ENCODE measurements around the gene TPCN2.
"Not testable (repeated sequence)": the region's sequence is repeated elsewhere in the genome, so short reads cannot be mapped to it uniquely, and the experiment has no call there.

Gene TPCN2

GRCh38 chr11:69129647-69130046 is 80.9 kb downstream of the TPCN2 start:
- no peak for DNase-seq (ENCODE audit: low read depth)

GRCh38 chr11:69130654-69131053 is 81.9 kb downstream of the TPCN2 start:
- no peak for DNase-seq (ENCODE audit: low read depth)

DNA sequence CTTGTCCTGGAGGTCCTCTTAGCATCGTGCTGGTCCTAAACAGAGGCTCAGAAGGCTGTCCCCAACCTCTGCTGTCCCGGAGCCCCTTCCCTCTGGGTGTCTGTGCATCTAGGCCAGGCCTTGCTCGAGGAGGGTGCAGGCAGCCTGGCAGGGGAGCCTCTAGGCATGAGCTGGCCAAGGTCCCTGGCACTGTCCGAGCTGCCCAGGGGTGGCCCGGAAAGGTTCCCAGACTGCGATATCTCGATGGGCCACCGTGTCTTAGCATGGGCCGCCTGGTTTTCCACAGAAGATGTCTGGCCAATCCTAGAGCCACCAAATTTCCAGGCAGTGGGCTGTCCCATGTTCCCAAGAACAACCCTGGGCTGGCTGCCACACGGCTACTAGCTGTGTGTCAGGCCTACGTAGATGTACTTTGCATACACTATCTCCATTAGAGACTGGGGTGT is 82.4 kb downstream of the TPCN2 start:
- DNase-seq (ENCODE audit: low read depth), result no peak

- DNase-seq (ENCODE audit: low read depth), result no peak
These were observed 83.0 kb downstream of the TPCN2 start for GRCh38 chr11:69131644-69132300.

DNA sequence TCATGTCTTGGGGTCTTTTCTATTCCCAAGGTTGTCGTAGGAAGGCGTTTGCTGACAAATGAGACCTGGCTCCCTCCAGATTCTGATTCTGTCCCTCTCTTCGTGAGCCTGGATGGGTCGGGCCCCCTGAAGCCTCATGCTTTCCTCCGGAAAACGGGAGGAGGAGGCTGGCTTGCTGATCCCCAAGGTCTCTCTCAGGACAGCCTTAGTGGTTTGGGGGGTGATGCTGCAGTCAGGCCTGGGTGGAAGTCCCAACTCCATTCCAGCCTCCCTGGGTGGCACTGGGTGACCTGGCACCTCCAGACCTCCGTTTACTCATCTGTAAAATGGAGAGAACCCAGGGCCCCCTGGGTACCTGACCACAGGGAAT is 83.6 kb downstream of the TPCN2 start:
- no peak for DNase-seq (ENCODE audit: low read depth)

DNA sequence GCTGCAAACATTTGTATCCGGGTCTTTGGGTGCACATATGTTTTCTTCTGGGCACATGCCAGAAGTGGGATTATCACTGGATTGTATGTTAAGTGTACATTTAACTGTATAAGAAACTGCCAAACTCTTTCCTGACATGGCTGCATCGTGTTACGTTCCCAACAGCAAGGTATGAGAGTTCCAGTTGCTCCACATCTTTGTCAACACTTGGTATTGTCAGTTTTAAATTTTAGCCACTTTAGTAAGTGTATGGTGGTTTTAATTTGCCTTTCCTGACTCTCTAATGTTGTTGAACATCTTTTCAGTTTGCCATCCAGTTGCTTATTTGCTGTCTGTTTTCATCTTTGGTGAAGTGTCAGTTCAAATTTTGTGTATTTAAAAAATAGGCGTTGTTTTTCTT is 84.5 kb downstream of the TPCN2 start:
- DNase-seq (ENCODE audit: low read depth), result no peak

- DNase-seq (ENCODE audit: low read depth), result not testable (repeated sequence)
These were observed 85.5 kb downstream of the TPCN2 start for GRCh38 chr11:69134182-69134581.

GRCh38 chr11:69134957-69135356 is 86.2 kb downstream of the TPCN2 start:
- no peak for DNase-seq (ENCODE audit: low read depth)

GRCh38 chr11:69135420-69136363 is 87.0 kb downstream of the TPCN2 start:
- no peak for DNase-seq (ENCODE audit: low read depth)

DNA sequence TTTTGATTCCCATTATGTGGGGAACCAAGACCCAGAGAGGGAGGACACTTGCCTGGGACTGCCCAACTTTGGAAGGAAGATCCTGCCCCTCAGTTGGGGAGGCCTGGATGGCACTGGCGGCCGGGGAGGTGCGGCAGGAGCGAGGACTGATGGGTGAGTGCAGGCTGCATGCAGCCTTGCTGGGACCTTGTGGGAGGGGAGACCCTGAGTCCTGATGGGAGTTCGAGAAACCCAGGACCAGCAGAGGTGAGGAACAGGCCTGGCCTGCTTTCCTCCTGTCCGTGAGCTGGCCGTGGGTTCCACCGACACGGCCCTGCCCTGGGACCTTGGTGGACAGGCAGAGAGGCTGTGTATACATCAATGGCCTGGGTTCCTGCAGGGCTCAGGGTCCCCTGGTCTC is 87.7 kb downstream of the TPCN2 start:
- DNase-seq (ENCODE audit: low read depth), result no peak

DNA sequence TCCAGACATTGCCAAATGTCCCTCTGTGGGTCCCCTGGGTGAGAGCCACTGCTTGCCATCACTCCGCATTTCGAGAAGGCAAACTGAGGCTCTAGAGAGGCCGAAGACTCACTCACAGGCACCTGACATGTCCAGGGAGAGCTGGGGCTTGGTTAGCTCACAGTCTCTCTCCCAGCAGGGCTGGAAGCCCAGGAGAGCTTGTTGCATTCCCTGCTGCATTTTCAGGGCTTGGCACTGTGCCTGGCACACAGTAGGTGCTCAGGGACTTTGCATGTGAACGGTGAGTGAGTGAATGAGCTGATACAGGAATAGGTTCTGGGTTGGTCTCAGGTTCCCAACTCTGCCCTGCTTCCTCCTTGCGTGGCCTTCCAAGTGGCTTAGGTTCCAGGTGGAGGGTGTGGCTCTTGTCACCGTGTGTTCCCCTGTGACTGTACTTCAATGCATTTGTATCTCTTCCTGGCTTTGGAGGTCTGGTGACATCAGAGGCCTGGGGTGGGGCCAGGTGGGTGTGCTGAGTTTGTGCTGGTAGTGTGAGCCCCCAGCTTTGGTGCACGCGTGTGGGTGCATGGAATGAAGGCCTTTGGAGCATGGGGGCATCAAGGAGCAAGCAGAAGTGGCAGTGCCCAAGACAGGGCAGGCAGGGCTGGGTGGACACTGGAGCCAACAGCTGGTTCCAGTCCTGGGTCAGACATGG is 88.6 kb downstream of the TPCN2 start:
- no peak for DNase-seq (ENCODE audit: low read depth)

GRCh38 chr11:69138265-69138664 is 89.5 kb downstream of the TPCN2 start:
- DNase-seq (ENCODE audit: low read depth), result no peak

DNA sequence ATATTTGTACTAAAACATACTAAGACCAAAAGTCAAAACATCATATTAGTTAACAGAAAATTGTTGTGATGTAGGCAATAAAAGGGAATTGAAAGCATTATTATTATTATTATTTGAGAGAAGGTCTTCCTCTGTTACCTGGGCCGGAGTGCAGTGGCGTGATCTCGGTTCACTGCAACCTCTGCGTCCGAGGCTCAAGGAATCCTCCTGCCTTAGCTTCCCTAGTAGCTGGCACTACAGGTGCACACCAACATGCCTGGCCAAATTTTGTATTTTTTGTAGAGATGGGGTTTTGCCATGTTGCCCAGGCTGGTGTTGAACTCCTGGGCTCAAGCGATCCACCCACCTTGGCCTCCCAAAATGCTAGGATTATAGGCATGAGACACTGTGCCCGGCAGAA is 91.4 kb downstream of the TPCN2 start:
- DNase-seq (ENCODE audit: low read depth), result not testable (repeated sequence)

GRCh38 chr11:69140635-69141034 is 91.9 kb downstream of the TPCN2 start:
- DNase-seq (ENCODE audit: low read depth), result no peak

DNA sequence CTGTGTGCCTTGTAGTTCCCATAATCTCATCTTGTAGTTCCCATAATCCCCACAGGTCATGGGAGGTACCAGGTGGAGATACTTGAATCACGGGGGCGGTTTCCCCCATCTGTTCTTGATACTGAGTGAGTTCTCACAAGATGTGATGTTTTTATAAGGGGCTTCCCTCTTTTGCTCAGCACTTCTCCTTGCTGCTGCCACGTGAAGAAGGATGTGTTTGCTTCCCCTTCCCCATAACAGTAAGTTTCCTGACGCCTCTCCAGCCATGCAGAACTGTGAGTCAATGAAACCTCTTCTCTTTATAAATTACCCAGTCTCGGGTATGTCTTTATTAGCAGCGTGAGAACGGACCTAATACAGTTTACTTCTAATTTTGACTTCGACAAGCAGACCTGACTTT is 93.0 kb downstream of the TPCN2 start:
- DNase-seq (ENCODE audit: low read depth), result no peak

- no peak for DNase-seq (ENCODE audit: low read depth)
These were observed 94.2 kb downstream of the TPCN2 start for GRCh38 chr11:69142895-69143294.

- no peak for DNase-seq (ENCODE audit: low read depth)
These were observed 95.8 kb downstream of the TPCN2 start for GRCh38 chr11:69144316-69145049.

DNA sequence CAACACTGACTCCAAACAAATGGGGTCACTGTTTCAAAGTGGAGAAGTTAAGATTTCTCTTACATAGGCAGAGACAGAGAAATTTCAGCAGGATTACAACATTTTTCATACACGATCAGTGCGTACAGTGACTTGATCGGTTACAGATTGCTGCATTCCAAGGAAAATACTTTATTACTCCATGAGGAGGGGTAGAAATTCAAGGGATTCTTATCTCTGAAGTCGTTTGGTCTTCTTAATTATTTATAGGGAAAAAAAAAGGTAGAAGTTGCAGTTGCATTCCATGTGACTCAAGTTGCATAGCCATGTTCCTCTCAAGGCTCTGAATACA is 96.3 kb downstream of the TPCN2 start:
- DNase-seq (ENCODE audit: low read depth), result no peak

GRCh38 chr11:69148377-69148762 is 99.6 kb downstream of the TPCN2 start:
- no peak for DNase-seq (ENCODE audit: low read depth)

DNA sequence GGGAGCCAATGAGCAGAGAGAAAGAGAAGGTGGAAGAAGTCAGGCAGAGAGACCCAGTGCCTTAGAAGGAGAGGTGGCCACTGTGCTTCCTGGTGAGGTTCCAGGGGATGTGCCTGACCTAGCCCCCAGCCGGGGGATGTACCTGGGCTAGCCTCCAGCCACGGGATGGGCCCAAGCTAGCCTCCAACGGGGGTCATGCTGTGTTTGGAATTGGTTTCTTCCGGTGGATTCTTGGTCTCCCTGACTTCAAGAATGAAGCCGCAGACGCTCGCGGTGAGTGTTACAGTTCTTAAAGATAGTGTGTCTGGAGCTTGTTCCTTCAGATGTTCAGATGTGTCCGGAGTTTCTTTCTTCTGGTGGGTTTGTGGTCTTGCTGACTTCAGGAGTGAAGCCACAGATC is 100.1 kb downstream of the TPCN2 start:
- DNase-seq (ENCODE audit: low read depth), result no peak

DNA sequence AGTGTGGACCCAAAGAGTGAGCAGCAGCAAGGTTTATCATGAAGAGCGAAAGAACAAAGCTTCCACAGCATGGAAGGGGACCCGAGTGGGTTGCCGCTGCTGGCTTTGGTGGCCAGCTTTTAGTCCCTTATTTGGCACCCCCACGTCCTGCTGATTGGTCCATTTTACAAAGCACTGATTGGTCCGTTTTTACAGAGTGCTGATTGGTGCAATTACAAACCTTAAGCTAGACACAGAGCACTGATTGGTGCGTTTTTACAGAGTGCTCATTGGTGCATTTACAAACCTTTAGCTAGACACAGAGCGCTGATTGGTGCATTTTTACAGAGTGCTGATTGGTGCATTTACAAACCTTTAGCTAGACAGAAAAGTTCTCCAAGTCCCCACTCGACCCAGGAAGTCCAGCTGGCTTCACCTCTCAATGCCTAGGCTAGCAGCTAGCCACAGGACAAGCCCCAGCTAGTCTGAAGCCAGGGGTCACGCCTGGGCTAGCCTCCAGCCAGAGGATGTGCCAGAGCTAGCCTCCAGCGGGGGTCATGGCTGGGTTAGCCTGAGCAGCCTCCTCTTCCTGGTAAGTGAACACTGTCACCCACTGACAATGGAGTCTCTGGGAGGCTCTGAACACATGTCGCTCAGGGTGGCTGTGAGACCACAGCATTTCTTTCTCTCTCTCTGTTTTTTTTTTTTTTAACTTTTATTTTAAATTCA is 100.8 kb downstream of the TPCN2 start:
- DNase-seq (ENCODE audit: low read depth), result not testable (repeated sequence)

- DNase-seq (ENCODE audit: low read depth), result no peak
These were observed 101.4 kb downstream of the TPCN2 start for GRCh38 chr11:69150175-69150574.

Measured in stimulated activated CD8-positive, alpha-beta memory T cell treated with anti-CD3 and anti-CD28 coated beads, Interleukin-7, amount 100 ng/mL, for 24 hours (primary cell).